SH-SY5Y (cell line): Measurements from ENCODE around the gene PADI2.

Source experiments
- GATA2 ChIP-seq: IDR thresholded peaks from 2 replicates; pipeline ENCODE4 v1.6.1; 2011; ENCODE audit warnings: mild to moderate bottlenecking, low read depth, low read length
- GATA3 ChIP-seq: IDR thresholded peaks from 2 replicates; pipeline ENCODE4 v1.6.1; 2011; ENCODE audit warnings: low read depth, mild to moderate bottlenecking, low read length, moderate library complexity

GRCh38 chr1:17136936-17137335 is 17.7 kb upstream of the PADI2 start:
- TF ChIP-seq GATA2 (no peak), GATA3 (no peak)
